Measurements from ENCODE around the gene BTNL8.

DNA sequence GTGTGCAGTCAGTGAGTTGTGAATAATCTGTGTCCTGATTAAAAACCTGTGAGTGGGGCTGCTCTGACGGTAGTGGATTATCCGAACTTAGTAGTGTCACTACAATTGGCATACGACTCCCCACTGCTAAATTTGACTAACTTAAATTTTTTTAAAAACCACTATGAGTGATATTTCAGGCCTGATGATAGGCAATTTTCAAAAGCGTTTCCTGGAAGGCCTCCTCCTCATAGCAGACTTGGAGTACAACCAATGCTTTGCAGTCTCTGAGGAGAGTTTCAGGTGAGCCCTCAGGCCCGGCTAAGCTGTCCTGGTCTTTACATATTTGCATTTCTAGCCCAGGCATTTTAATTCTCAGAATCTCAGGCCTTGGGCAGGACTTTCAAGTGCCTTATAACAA, 10.8 kb downstream of the BTNL8 start:
- TF ChIP-seq CTCF (IDR thresholded peaks at IDR 0.05; ENCODE audit: insufficient read depth, low read depth, low read length) (no peak), EZH2 (IDR thresholded peaks at IDR 0.05; ENCODE audit: insufficient read depth, low read length) (no peak)
